K562 (cell line): ENCODE measurements around the gene MATN4. TPM values are rescaled to one million over a fixed set of nuclear protein-coding genes. Genes with fewer than 3 reads are reported as not detected.

Experiments used
- ATAC-seq: fragments of 200-7000 bp; cut with Tn5 transposase; 3 replicates; pipeline ENCODE4 v1.9.1; 2020; ENCODE audit warnings: moderate library complexity
- BruUV-seq: library from RNA; stranded (reverse); fragments of 400-500 nt; replicated peaks from 2 replicates; lab custom pipeline; 2021; lab: Mats Ljungman, UMichigan
- CTCF ChIA-PET: fragments of 300-600 bp; formaldehyde crosslinking; extraction: SDS; loops from one replicate; lab custom pipeline; 2021; ENCODE audit warnings: low intra/inter-chr PET ratio; lab: Yijun Ruan, JAX
- POLR2A ChIA-PET: fragments of 300-600, 350-650 bp; sonication (Branson Sonifier 250); formaldehyde crosslinking; extraction: SDS; loops from one replicate; lab custom pipeline; 2021; ENCODE audit warnings: antibody characterized with exemption, inconsistent platforms; lab: Yijun Ruan, JAX
- DNase-seq, 4 experiments: peaks; one replicate each; pipeline versions ENCODE4 v3.0.0 to v3.0.0-alpha.2; 2011 to 2018; ENCODE audit warnings: low spot score in 3 of 4, mixed read lengths in 3 of 4; ENCODE audit errors: extremely low read depth in 1 of 4
- FAIRE-seq: peaks from 2 replicates; lab custom pipeline; 2011; peaks lifted over from hg19 to GRCh38; lab: Jason Lieb, UNC
- H2AFZ ChIP-seq: 2 replicates; pipeline ENCODE4 v1.6.0; 2011; ENCODE audit warnings: low read depth, low read length, control low read depth, inconsistent platforms
- H3K27ac ChIP-seq: fragments of 200-600 bp; 3 replicates; pipeline ENCODE4 v1.8.0; 2011; ENCODE audit warnings: low read depth, mild to moderate bottlenecking, control low read depth, inconsistent platforms, low read length, moderate library complexity, mixed read lengths; ENCODE audit errors: extremely low read depth
- H3K27me3 ChIP-seq, 2 experiments: fragments of 300-600 bp in 1 of 2; 2 replicates in 1 of 2; 3 replicates in 1 of 2; pipeline versions ENCODE4 v1.6.0 to v1.8.0; 2011; ENCODE audit warnings: inconsistent platforms in 2 of 2, low read length in 2 of 2, mild to moderate bottlenecking in 1 of 2, mixed read lengths in 1 of 2, moderate library complexity in 1 of 2; ENCODE audit not compliant: control insufficient read depth in 2 of 2, insufficient read depth in 2 of 2
- H3K36me3 ChIP-seq: fragments of 300-600 bp; 3 replicates; pipeline ENCODE4 v1.8.0; 2011; ENCODE audit warnings: mild to moderate bottlenecking, low read length, inconsistent platforms; ENCODE audit not compliant: control insufficient read depth, insufficient read depth
- H3K4me1 ChIP-seq, 2 experiments: fragments of 200-600 bp in 1 of 2; replicated peaks in 1 of 2; 2 replicates in 1 of 2; 3 replicates in 1 of 2; pipeline versions ENCODE4 v1.5.1 to v1.8.0; 2011; ENCODE audit warnings: inconsistent platforms in 2 of 2, low read length in 2 of 2, mild to moderate bottlenecking in 1 of 2, mixed read lengths in 1 of 2, moderate library complexity in 1 of 2; ENCODE audit not compliant: control insufficient read depth in 2 of 2, insufficient read depth in 2 of 2
- H3K4me2 ChIP-seq: 2 replicates; pipeline ENCODE4 v1.6.1; 2011; ENCODE audit warnings: low read length, control low read depth, inconsistent platforms, mixed read lengths; ENCODE audit not compliant: insufficient read depth
- H3K4me3 ChIP-seq: fragments of 200-600 bp; sonication (generic), shearing (Covaris generic); 2 replicates; pipeline ENCODE4 v1.5.1; 2016; ENCODE audit warnings: control low read depth, inconsistent platforms
- H3K79me2 ChIP-seq: fragments of 200-600 bp; 3 replicates; pipeline ENCODE4 v1.8.0; 2011; ENCODE audit warnings: low read length, inconsistent platforms; ENCODE audit not compliant: control insufficient read depth, insufficient read depth
- H3K9ac ChIP-seq, 2 experiments: 2 replicates each; pipeline versions ENCODE4 v1.6.0 to v1.6.1; 2011; ENCODE audit warnings: low read depth in 2 of 2, low read length in 2 of 2, control low read depth in 1 of 2, inconsistent platforms in 1 of 2, mild to moderate bottlenecking in 1 of 2, mixed read lengths in 1 of 2; ENCODE audit not compliant: insufficient read depth in 1 of 2
- H3K9me1 ChIP-seq: one replicate; pipeline ENCODE4 v1.6.0; 2011; ENCODE audit warnings: inconsistent platforms, mild to moderate bottlenecking, low read length, moderate library complexity; ENCODE audit not compliant: control insufficient read depth, insufficient read depth
- H3K9me3 ChIP-seq: replicated peaks from 2 replicates; pipeline ENCODE4 v1.5.1; 2011; ENCODE audit warnings: low read depth, low read length, inconsistent platforms; ENCODE audit not compliant: control insufficient read depth, insufficient read depth
- H4K20me1 ChIP-seq: replicated peaks from 2 replicates; pipeline ENCODE4 v1.6.1; 2011; ENCODE audit warnings: low read length, inconsistent platforms, mixed read lengths; ENCODE audit not compliant: control insufficient read depth, insufficient read depth
- BCOR ChIP-seq: fragments of 450-650 bp; IDR thresholded peaks from 2 replicates; pipeline ENCODE4 v1.6.1; 2016
- CHD4 ChIP-seq: fragments of 200-600 bp; sonication (generic); IDR thresholded peaks from 3 replicates; pipeline ENCODE4 v1.6.1; 2012; ENCODE audit warnings: low read depth, mild to moderate bottlenecking, mixed read lengths, low read length, inconsistent platforms; ENCODE audit not compliant: insufficient read depth, insufficient replicate concordance, poor library complexity, severe bottlenecking
- GATA2 ChIP-seq: sonication (generic); formaldehyde crosslinking; IDR thresholded peaks from 2 replicates; pipeline ENCODE4 v1.4.0; 2020; ENCODE audit warnings: mild to moderate bottlenecking, missing genetic modification reagents
- GTF2F1 ChIP-seq: IDR thresholded peaks from 2 replicates; pipeline ENCODE4 v1.6.1; 2011; ENCODE audit warnings: low read depth, low read length, improper control_type of control experiment
- MCM7 ChIP-seq, 2 experiments: fragments of 450-650 bp; IDR thresholded peaks; 2 replicates each; pipeline ENCODE4 v1.6.1; 2016 to 2018
- MXI1 ChIP-seq: IDR thresholded peaks from 2 replicates; pipeline ENCODE4 v1.6.1; 2011; ENCODE audit warnings: low read depth, mild to moderate bottlenecking, improper control_type of control experiment, low read length
- POU5F1 ChIP-seq: fragments of 150-350 bp; IDR thresholded peaks from 2 replicates; pipeline ENCODE4 v1.6.1; 2014; ENCODE audit warnings: borderline replicate concordance, low read length, low read depth, mild to moderate bottlenecking; ENCODE audit not compliant: partially characterized antibody
- SIRT6 ChIP-seq: IDR thresholded peaks from one replicate; pipeline ENCODE4 v1.6.1; 2012; ENCODE audit warnings: low read depth, mild to moderate bottlenecking, control low read depth, inconsistent platforms, low read length, moderate library complexity
- SMARCE1 ChIP-seq: fragments of 450-650 bp; IDR thresholded peaks from 2 replicates; pipeline ENCODE4 v1.7.1; 2016; ENCODE audit warnings: mild to moderate bottlenecking
- ZNF253 ChIP-seq: fragments of 250-450 bp; sonication (Bioruptor Pico); conservative IDR thresholded peaks from 2 replicates; pipeline ENCODE4 v1.6.1; 2021; ENCODE audit warnings: mild to moderate bottlenecking
- WGBS: fragments of 100-300 bp; shearing (Covaris generic); methylation state at CpG from one replicate; pipeline ENCODE4 v1.1.6; 2016; ENCODE audit warnings: low coverage, mixed read lengths; ENCODE audit not compliant: insufficient coverage; ENCODE audit errors: missing lambda C conversion rate; 5-methylcytosine and 5-hydroxymethylcytosine counted together
- in situ Hi-C: fragments of 300-500 bp; cut with MboI; formaldehyde crosslinking; loops from 4 replicates; pipeline ENCODE4 v1.15.0; 2018; ENCODE audit warnings: inconsistent platforms, mixed read lengths
- intact Hi-C: fragments of 100-400 bp; cut with micrococcal nuclease; formaldehyde crosslinking; loops from 2 replicates; pipeline ENCODE4 v1.14.2; 2022
- polyA plus RNA-seq, 8 experiments: library from polyadenylated mRNA; depleted of rRNA in 4 of 8; stranded (reverse) in 5 of 8; unstranded in 3 of 8; fragments of >200 nt; fragmentation: Nextera tagmentation in 2 of 8; fragmentation: Illumina TruSeq in 1 of 8; extraction: Ambion mirVana in 2 of 8; extraction: Trizol in 1 of 8; gene quantifications; 2 replicates each; pipeline versions ENCODE4 v1.2.1 to v1.2.3, GENCODE V29; 2011 to 2014; ENCODE audit warnings: inconsistent platforms in 1 of 8, missing spikeins in 1 of 8
- total RNA-seq, 7 experiments: library from RNA; depleted of rRNA in 6 of 7; stranded (reverse); fragments of >200 nt in 6 of 7; fragmentation: Illumina TruSeq in 2 of 7; extraction: Trizol in 2 of 7; gene quantifications; 2 replicates each; pipeline versions ENCODE4 v1.2.1 to v1.2.3, GENCODE V29; 2011 to 2021; ENCODE audit warnings: low replicate concordance in 1 of 7
- TF ChIP-seq, protein P1 (sequence below): fragments of 450-650 bp; formaldehyde crosslinking; IDR thresholded peaks from 2 replicates; pipeline ENCODE4 v1.4.0; 2022; ENCODE audit warnings: missing genetic modification characterization
- TF ChIP-seq, protein P2 (sequence below): sonication (generic); formaldehyde crosslinking; IDR thresholded peaks from 2 replicates; pipeline ENCODE4 v1.8.1; 2023; ENCODE audit warnings: mild to moderate bottlenecking, missing genetic modification reagents
- TF ChIP-seq, protein P3 (sequence below): fragments of 450-650 bp; IDR thresholded peaks from 2 replicates; pipeline ENCODE4 v1.6.1; 2017; ENCODE audit warnings: antibody characterized with exemption, mild to moderate bottlenecking
- TF ChIP-seq, protein P4 (sequence below): fragments of 250-450 bp; sonication (Bioruptor Pico); IDR thresholded peaks from 2 replicates; pipeline ENCODE4 v1.5.0; 2020; ENCODE audit warnings: mild to moderate bottlenecking

MATN4 gene
- total and polyA plus RNA-seq, 9 of the 15 experiments (the other 6 are each of a cell fraction or from before 2014, with no cell fraction given), result 0.09 TPM; not detected in 8

DNA sequence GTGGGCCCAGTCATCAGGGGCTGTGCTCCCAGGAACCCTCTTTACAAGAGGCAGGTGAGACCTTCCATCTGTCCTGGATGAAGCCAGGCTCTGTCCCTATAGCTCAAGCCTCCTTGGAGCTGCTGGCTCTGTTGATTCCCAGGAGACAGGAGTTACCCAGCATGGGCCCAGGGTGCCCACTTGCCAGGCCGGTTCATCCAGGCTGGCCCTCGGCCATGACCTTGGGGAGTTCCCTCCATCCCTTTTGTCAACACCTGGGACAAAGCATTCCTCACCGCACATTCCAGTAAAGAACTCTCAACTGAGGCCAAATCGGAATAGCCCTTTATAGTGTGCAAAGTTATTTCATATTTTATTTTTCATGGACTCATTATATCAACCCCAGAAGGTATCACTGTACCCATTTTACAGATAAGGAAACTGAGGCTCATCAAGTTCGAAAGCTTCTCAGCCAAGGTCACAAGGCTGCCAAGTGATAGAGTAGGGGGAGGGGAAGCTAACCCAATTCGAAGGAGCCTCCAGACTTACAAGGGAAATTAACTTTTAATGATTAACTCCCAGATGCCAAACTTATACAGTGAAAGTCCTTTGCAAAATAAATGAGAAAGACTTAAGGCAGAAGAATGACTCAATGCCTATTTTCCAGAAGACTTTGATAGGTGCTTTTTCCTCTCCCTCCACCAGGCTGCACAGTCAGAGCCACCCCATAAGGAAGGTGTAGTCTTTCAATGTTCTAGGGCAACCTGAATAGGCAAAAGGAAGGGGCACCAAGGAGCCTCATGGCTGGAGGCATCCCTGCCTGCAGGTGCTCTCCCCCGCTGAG, 21.6 kb upstream of the MATN4 start:
- Histone ChIP-seq H3K9me1 (peaks cover under 1% of the 10 kb centered on the region), H3K9ac (no peak overlapping the region), H3K27ac (no peak overlapping the region), H4K20me1 (no peaks in the 10 kb centered on the region), H3K4me2 (no peak overlapping the region), H3K79me2 (no peaks in the 10 kb centered on the region), H3K4me3 (no peak overlapping the region), H3K4me1 (peaks cover 0 to 4% of the 10 kb centered on the region in 2 experiments; a peak in 1 of 5 replicates), H3K36me3 (peaks cover 21% of the 10 kb centered on the region; the same call in 2 of the 3 replicates), H3K9me3 (no peaks in the 10 kb centered on the region), H3K27me3 (no peaks in the 10 kb centered on the region), H2AFZ (no peak overlapping the region)
- intact Hi-C loops, result no loop called here
- no TSS peak for BruUV-seq
- POLR2A ChIA-PET, result interaction anchor here (0.6 to 0.9 kb wide), 2 partner anchors 16 to 56 kb away, joined by 3 read pairs; no protein-coding TSS in a partner anchor
- CTCF ChIA-PET, result no interaction called here
- FAIRE-seq (no peak), DNase-seq (no peak), ATAC-seq (no peak)
- in situ Hi-C loops, result no loop called here
- WGBS, result 66% methylated on average over 7 of the region's 7 CpGs
- TF ChIP-seq MCM7 (IDR thresholded peaks at IDR 0.05) (no peak), MXI1 (no peak), POU5F1 (no peak), SIRT6 (no peak), GTF2F1 (no peak), GATA2 (CRISPR knock-in tag) (no peak), SMARCE1 (no peak), ZNF253 (CRISPR knock-in tag) (no peak), BCOR (peak; percentile 88), CHD4 (peak; percentile 50)
- TF ChIP-seq, protein P1, sequence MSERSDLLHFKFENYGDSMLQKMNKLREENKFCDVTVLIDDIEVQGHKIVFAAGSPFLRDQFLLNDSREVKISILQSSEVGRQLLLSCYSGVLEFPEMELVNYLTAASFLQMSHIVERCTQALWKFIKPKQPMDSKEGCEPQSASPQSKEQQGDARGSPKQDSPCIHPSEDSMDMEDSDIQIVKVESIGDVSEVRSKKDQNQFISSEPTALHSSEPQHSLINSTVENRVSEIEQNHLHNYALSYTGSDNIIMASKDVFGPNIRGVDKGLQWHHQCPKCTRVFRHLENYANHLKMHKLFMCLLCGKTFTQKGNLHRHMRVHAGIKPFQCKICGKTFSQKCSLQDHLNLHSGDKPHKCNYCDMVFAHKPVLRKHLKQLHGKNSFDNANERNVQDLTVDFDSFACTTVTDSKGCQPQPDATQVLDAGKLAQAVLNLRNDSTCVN (CRISPR knock-in tag), result no peak
- TF ChIP-seq, protein P2, sequence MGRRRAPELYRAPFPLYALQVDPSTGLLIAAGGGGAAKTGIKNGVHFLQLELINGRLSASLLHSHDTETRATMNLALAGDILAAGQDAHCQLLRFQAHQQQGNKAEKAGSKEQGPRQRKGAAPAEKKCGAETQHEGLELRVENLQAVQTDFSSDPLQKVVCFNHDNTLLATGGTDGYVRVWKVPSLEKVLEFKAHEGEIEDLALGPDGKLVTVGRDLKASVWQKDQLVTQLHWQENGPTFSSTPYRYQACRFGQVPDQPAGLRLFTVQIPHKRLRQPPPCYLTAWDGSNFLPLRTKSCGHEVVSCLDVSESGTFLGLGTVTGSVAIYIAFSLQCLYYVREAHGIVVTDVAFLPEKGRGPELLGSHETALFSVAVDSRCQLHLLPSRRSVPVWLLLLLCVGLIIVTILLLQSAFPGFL (CRISPR knock-in tag), result no peak
- TF ChIP-seq, protein P3, sequence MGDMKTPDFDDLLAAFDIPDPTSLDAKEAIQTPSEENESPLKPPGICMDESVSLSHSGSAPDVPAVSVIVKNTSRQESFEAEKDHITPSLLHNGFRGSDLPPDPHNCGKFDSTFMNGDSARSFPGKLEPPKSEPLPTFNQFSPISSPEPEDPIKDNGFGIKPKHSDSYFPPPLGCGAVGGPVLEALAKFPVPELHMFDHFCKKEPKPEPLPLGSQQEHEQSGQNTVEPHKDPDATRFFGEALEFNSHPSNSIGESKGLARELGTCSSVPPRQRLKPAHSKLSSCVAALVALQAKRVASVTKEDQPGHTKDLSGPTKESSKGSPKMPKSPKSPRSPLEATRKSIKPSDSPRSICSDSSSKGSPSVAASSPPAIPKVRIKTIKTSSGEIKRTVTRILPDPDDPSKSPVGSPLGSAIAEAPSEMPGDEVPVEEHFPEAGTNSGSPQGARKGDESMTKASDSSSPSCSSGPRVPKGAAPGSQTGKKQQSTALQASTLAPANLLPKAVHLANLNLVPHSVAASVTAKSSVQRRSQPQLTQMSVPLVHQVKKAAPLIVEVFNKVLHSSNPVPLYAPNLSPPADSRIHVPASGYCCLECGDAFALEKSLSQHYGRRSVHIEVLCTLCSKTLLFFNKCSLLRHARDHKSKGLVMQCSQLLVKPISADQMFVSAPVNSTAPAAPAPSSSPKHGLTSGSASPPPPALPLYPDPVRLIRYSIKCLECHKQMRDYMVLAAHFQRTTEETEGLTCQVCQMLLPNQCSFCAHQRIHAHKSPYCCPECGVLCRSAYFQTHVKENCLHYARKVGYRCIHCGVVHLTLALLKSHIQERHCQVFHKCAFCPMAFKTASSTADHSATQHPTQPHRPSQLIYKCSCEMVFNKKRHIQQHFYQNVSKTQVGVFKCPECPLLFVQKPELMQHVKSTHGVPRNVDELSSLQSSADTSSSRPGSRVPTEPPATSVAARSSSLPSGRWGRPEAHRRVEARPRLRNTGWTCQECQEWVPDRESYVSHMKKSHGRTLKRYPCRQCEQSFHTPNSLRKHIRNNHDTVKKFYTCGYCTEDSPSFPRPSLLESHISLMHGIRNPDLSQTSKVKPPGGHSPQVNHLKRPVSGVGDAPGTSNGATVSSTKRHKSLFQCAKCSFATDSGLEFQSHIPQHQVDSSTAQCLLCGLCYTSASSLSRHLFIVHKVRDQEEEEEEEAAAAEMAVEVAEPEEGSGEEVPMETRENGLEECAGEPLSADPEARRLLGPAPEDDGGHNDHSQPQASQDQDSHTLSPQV, result no peak
- TF ChIP-seq, protein P4, sequence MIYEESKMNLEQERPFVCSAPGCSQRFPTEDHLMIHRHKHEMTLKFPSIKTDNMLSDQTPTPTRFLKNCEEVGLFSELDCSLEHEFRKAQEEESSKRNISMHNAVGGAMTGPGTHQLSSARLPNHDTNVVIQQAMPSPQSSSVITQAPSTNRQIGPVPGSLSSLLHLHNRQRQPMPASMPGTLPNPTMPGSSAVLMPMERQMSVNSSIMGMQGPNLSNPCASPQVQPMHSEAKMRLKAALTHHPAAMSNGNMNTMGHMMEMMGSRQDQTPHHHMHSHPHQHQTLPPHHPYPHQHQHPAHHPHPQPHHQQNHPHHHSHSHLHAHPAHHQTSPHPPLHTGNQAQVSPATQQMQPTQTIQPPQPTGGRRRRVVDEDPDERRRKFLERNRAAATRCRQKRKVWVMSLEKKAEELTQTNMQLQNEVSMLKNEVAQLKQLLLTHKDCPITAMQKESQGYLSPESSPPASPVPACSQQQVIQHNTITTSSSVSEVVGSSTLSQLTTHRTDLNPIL (CRISPR knock-in tag), result no peak
